Keratinocyte (primary cell): ENCODE data around the gene ZNF629.

Source experiments
- EZH2 ChIP-seq: IDR thresholded peaks from one replicate; pipeline ENCODE4 v1.6.1; 2012; ENCODE audit warnings: inconsistent platforms, mild to moderate bottlenecking, low read length, moderate library complexity
- TF ChIP-seq, protein P1 (sequence below), 3 experiments: IDR thresholded peaks in 1 of 3; conservative IDR thresholded peaks in 1 of 3; optimal IDR thresholded peaks in 1 of 3; 2 replicates in 2 of 3; 3 replicates in 1 of 3; pipeline versions ENCODE3 to v1.5.1; 2011; ENCODE audit warnings: low read length in 3 of 3, mild to moderate bottlenecking in 3 of 3, moderate library complexity in 2 of 3, control low read depth in 1 of 3, inconsistent platforms in 1 of 3; ENCODE audit not compliant: insufficient read depth in 2 of 3; ENCODE audit errors: extremely low read depth in 1 of 3

DNA sequence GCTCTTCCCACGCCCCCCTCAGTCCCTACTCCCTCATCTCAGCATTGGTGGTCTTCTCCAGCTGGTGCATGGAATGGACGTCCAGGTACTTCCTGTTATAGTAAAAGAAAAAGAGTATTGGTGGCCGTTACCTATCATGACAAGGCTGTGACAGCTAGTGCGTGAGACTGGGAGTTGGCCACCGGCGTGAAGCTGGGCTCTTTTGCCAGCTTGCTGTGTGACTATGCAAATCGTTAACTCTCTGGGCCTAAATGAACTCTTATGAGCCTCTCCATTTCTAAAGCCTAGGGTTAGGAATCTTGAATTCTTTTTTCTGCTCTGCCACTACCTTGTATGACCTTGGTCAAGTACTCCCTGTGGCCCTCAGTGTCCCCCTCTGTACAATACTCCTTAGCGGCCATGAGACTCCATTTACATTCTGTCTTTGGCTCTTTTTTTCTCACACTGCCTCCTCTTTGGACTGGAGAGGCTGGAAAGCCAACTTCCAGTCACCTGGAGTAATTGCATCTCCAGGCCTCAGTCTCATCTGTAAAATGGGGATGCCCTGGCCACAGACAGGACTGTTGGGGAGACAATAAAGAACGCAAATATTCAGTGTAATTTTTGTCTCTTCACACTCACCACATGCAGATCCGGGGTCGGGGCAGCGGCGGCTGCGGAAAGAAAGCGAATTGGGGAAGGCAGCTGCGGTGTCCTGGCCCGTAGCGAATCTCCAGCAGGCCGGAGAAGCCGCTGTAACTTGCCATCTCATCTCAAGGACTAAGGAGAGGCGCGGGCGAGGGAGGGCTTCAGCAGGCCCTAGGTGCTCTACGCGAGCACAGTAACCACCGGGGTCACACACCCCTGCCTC lies 26.2 kb downstream of the ZNF629 start:
- TF ChIP-seq, protein P1, sequence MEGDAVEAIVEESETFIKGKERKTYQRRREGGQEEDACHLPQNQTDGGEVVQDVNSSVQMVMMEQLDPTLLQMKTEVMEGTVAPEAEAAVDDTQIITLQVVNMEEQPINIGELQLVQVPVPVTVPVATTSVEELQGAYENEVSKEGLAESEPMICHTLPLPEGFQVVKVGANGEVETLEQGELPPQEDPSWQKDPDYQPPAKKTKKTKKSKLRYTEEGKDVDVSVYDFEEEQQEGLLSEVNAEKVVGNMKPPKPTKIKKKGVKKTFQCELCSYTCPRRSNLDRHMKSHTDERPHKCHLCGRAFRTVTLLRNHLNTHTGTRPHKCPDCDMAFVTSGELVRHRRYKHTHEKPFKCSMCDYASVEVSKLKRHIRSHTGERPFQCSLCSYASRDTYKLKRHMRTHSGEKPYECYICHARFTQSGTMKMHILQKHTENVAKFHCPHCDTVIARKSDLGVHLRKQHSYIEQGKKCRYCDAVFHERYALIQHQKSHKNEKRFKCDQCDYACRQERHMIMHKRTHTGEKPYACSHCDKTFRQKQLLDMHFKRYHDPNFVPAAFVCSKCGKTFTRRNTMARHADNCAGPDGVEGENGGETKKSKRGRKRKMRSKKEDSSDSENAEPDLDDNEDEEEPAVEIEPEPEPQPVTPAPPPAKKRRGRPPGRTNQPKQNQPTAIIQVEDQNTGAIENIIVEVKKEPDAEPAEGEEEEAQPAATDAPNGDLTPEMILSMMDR (optimal IDR thresholded peaks at IDR 0.05 in 1 of 3, IDR thresholded peaks at IDR 0.05 in 1 of 3, conservative IDR thresholded peaks at IDR 0.05 in 1 of 3; ENCODE audit: extremely low read depth in 1 of 3, insufficient read depth in 2 of 3, low read length in 3 of 3): no peak
- no peak for TF ChIP-seq EZH2
